ENCODE results near the gene WBP2NL. TPM values are rescaled to one million over a fixed set of nuclear protein-coding genes. Genes with fewer than 3 reads are reported as not detected.
"Not testable (repeated sequence)": the region's sequence is repeated elsewhere in the genome, so short reads cannot be mapped to it uniquely, and the experiment has no call there.

Gene WBP2NL
- total RNA-seq, 1 experiment from 2014 or later: not detected

GRCh38 chr22:42060489-42060888, 61.9 kb downstream of the WBP2NL start:
- H3K9me3 ChIP-seq: peaks cover 13% of the 10 kb centered on the region
- DNase-seq: no peak
- no peaks in the 10 kb centered on the region for H3K27me3 ChIP-seq
- no peak overlapping the region for H3K4me3 ChIP-seq
- H3K36me3 ChIP-seq: peaks cover 5% of the 10 kb centered on the region

GRCh38 chr22:42061041-42061440, 62.5 kb downstream of the WBP2NL start:
- Histone ChIP-seq H3K4me3 (no peak overlapping the region), H3K36me3 (peaks cover 5% of the 10 kb centered on the region), H3K27me3 (no peaks in the 10 kb centered on the region), H3K9me3 (peaks cover 13% of the 10 kb centered on the region)
- DNase-seq: no peak

GRCh38 chr22:42062506-42063170, 64.0 kb downstream of the WBP2NL start:
- no peaks in the 10 kb centered on the region for H3K9me3 ChIP-seq
- H3K36me3 ChIP-seq: peaks cover 5% of the 10 kb centered on the region
- no peak for DNase-seq
- H3K4me3 ChIP-seq: no peak overlapping the region
- H3K27me3 ChIP-seq: no peaks in the 10 kb centered on the region

GRCh38 chr22:42064629-42065028, 66.0 kb downstream of the WBP2NL start:
- no peak overlapping the region for H3K4me3 ChIP-seq
- no peak for DNase-seq

GRCh38 chr22:42065438-42066125, 67.0 kb downstream of the WBP2NL start:
- H3K4me3 ChIP-seq: no peak overlapping the region
- no peaks in the 10 kb centered on the region for H3K27me3 ChIP-seq
- DNase-seq: no peak
- no peaks in the 10 kb centered on the region for H3K9me3 ChIP-seq
- H3K36me3 ChIP-seq: peaks cover 3% of the 10 kb centered on the region; the same call in 1 of the 2 replicates

More at GRCh38 chr22:42064629-42065028, 66.0 kb downstream of the WBP2NL start:
- H3K27me3 ChIP-seq: no peaks in the 10 kb centered on the region
- no peaks in the 10 kb centered on the region for H3K9me3 ChIP-seq
- peaks cover 5% of the 10 kb centered on the region for H3K36me3 ChIP-seq

- H3K36me3 ChIP-seq: no peaks in the 10 kb centered on the region; the same call in 1 of the 2 replicates
- H3K27me3 ChIP-seq: no peaks in the 10 kb centered on the region
- H3K4me3 ChIP-seq: no peak overlapping the region
- no peaks in the 10 kb centered on the region for H3K9me3 ChIP-seq
- no peak for DNase-seq
Measured at GRCh38 chr22:42066126-42066761, 67.7 kb downstream of the WBP2NL start.

- Histone ChIP-seq H3K27me3 (no peaks in the 10 kb centered on the region), H3K36me3 (no peaks in the 10 kb centered on the region; the same call in 1 of the 2 replicates), H3K4me3 (no peak overlapping the region), H3K9me3 (no peaks in the 10 kb centered on the region)
- no peak for DNase-seq
Measured at GRCh38 chr22:42066937-42067336, 68.3 kb downstream of the WBP2NL start.

GRCh38 chr22:42067671-42068251, 69.2 kb downstream of the WBP2NL start:
- Histone ChIP-seq H3K9me3 (no peaks in the 10 kb centered on the region), H3K27me3 (no peaks in the 10 kb centered on the region), H3K36me3 (no peaks in the 10 kb centered on the region; the same call in 1 of the 2 replicates), H3K4me3 (no peak overlapping the region)
- no peak for DNase-seq

GRCh38 chr22:42068291-42068690, 69.7 kb downstream of the WBP2NL start:
- H3K36me3 ChIP-seq: no peaks in the 10 kb centered on the region
- H3K27me3 ChIP-seq: no peaks in the 10 kb centered on the region
- no peak for DNase-seq
- H3K9me3 ChIP-seq: no peaks in the 10 kb centered on the region
- H3K4me3 ChIP-seq: no peak overlapping the region

GRCh38 chr22:42069801-42070516, 71.4 kb downstream of the WBP2NL start:
- DNase-seq: no peak
- Histone ChIP-seq H3K27me3 (no peaks in the 10 kb centered on the region), H3K9me3 (no peaks in the 10 kb centered on the region)

GRCh38 chr22:42070517-42071422, 72.2 kb downstream of the WBP2NL start, which contains the start of gene NAGA:
Gene NAGA, minus strand, starts transcription at chr22:42070812. Its CDS starts 515 bp downstream, at chr22:42070297.
- Histone ChIP-seq H3K9me3 (no peaks in the 10 kb centered on the region), H3K36me3 (no peaks in the 10 kb centered on the region), H3K27me3 (no peaks in the 10 kb centered on the region), H3K4me3 (peak within 1 kb of the TSS; percentile 63)
- DNase-seq: peak; percentile 97

More at GRCh38 chr22:42069801-42070516, 71.4 kb downstream of the WBP2NL start:
- no peaks in the 10 kb centered on the region for H3K36me3 ChIP-seq
- H3K4me3 ChIP-seq: peak overlapping the region; percentile 63

- H3K27me3 ChIP-seq, H3K9me3 ChIP-seq, H3K36me3 ChIP-seq, DNase-seq: not testable (repeated sequence)
- H3K4me3 ChIP-seq: peak overlapping the region; percentile 63
Measured at GRCh38 chr22:42071508-42071907, 72.9 kb downstream of the WBP2NL start.

- no peak for DNase-seq
- Histone ChIP-seq H3K4me3 (no peak overlapping the region), H3K27me3 (no peaks in the 10 kb centered on the region), H3K36me3 (no peaks in the 10 kb centered on the region), H3K9me3 (no peaks in the 10 kb centered on the region)
Measured at GRCh38 chr22:42072606-42073330, 74.2 kb downstream of the WBP2NL start.

GRCh38 chr22:42073621-42074041, 75.0 kb downstream of the WBP2NL start:
- DNase-seq: no peak
- no peaks in the 10 kb centered on the region for H3K9me3 ChIP-seq

More at GRCh38 chr22:42073621-42074041, 75.0 kb downstream of the WBP2NL start:
- H3K27me3 ChIP-seq: no peaks in the 10 kb centered on the region
- H3K4me3 ChIP-seq: no peak overlapping the region
- no peaks in the 10 kb centered on the region for H3K36me3 ChIP-seq

Data from MG63 (cell line).